GM20431 (cell line): ENCODE results near the gene TSPAN33.
"Not testable (repeated sequence)": the region's sequence is repeated elsewhere in the genome, so short reads cannot be mapped to it uniquely, and the experiment has no call there.

Experiments
- in situ Hi-C: fragments of 300-500 bp; cut with MseI, MboI; formaldehyde crosslinking; loops from one replicate; pipeline ENCODE4 v1.15.0; 2020; ENCODE audit warnings: low sequenced_read_pairs; ENCODE audit not compliant: unreplicated experiment

The TSPAN33 gene

GRCh38 chr7:129144095-129144833 lies at the start of gene TSPAN33:
Gene TSPAN33 (plus strand): TSS chr7:129144707. CDS start chr7:129144981, 274 bp downstream.
- in situ Hi-C loops, result no loop called here

- in situ Hi-C loops, result no loop called here
These were observed 49.2 kb upstream of the TSPAN33 start for GRCh38 chr7:129095258-129095657.

- in situ Hi-C loops, result no loop called here
These were observed 46.0 kb upstream of the TSPAN33 start for GRCh38 chr7:129098409-129099084.

GRCh38 chr7:129100827-129101166 lies 43.7 kb upstream of the TSPAN33 start:
- in situ Hi-C loops, result no loop called here

- in situ Hi-C loops, result no loop called here
These were observed 42.8 kb upstream of the TSPAN33 start for GRCh38 chr7:129101746-129102145.

- in situ Hi-C loops, result no loop called here
These were observed 40.8 kb upstream of the TSPAN33 start for GRCh38 chr7:129103561-129104324.

- in situ Hi-C loops, result no loop called here
These were observed 35.9 kb upstream of the TSPAN33 start for GRCh38 chr7:129108581-129108980.

- in situ Hi-C loops, result no loop called here
These were observed 34.1 kb upstream of the TSPAN33 start for GRCh38 chr7:129110258-129110981.

GRCh38 chr7:129110982-129111376 lies 33.5 kb upstream of the TSPAN33 start:
- in situ Hi-C loops, result no loop called here

GRCh38 chr7:129115676-129116075 lies 28.8 kb upstream of the TSPAN33 start:
- in situ Hi-C loops, result no loop called here

GRCh38 chr7:129118182-129118581 lies 26.3 kb upstream of the TSPAN33 start:
- in situ Hi-C loops, result no loop called here

- in situ Hi-C loops, result no loop called here
These were observed 25.5 kb upstream of the TSPAN33 start for GRCh38 chr7:129118976-129119375.

- in situ Hi-C loops, result not testable (repeated sequence)
These were observed 22.9 kb upstream of the TSPAN33 start for GRCh38 chr7:129121501-129122077.

GRCh38 chr7:129122078-129122750 lies 22.3 kb upstream of the TSPAN33 start:
- in situ Hi-C loops, result no loop called here

- in situ Hi-C loops, result no loop called here
These were observed 21.6 kb upstream of the TSPAN33 start for GRCh38 chr7:129122751-129123509.

- in situ Hi-C loops, result no loop called here
These were observed 21.0 kb upstream of the TSPAN33 start for GRCh38 chr7:129123510-129123857.

GRCh38 chr7:129126314-129126713 lies 18.2 kb upstream of the TSPAN33 start:
- in situ Hi-C loops, result no loop called here

- in situ Hi-C loops, result no loop called here
These were observed 17.4 kb upstream of the TSPAN33 start for GRCh38 chr7:129127154-129127553.

GRCh38 chr7:129127601-129128000 lies 16.9 kb upstream of the TSPAN33 start:
- in situ Hi-C loops, result no loop called here
